Upper lobe of left lung (tissue), 6 donors: ENCODE results near the gene AKNA. TPM values are rescaled to one million over a fixed set of nuclear protein-coding genes. Genes with fewer than 3 reads are reported as not detected.

Experiments
- ATAC-seq, 2 donors: fragments of 200-7000 bp; cut with Tn5 transposase; one replicate each; pipeline ENCODE4 v1.9.1; 2022; ENCODE audit warnings: mild to moderate bottlenecking in 2 of 2, moderate library complexity in 2 of 2; ENCODE audit not compliant: low FRiP score in 2 of 2
- DNase-seq, 2 donors: peaks; one replicate each; pipeline ENCODE4 v3.0.0-alpha.2; 2019 to 2020
- H3K27ac ChIP-seq, 4 donors: fragments of 200-600 bp; sonication (generic); one replicate each; pipeline ENCODE4 v1.5.1; 2016 to 2019
- H3K27me3 ChIP-seq, 4 donors: fragments of 200-600 bp; sonication (generic); one replicate each; pipeline ENCODE4 v1.5.1; 2017 to 2019
- H3K36me3 ChIP-seq, 4 donors: fragments of 200-600 bp; sonication (generic); one replicate each; pipeline ENCODE4 v1.5.1; 2016 to 2019
- H3K4me1 ChIP-seq, 4 donors: fragments of 200-600 bp; sonication (generic); one replicate each; pipeline ENCODE4 v1.5.1; 2018 to 2019
- H3K4me3 ChIP-seq, 4 donors: fragments of 200-600 bp; sonication (generic); one replicate each; pipeline ENCODE4 v1.5.1; 2017 to 2019; ENCODE audit warnings: mild to moderate bottlenecking in 2 of 4, moderate library complexity in 1 of 4
- H3K9me3 ChIP-seq, 4 donors: fragments of 200-600 bp; sonication (generic); one replicate each; pipeline ENCODE4 v1.5.1; 2018 to 2019
- EP300 ChIP-seq, 4 donors: sonication (generic); formaldehyde crosslinking; IDR thresholded peaks; one replicate each; pipeline ENCODE4 v1.5.1; 2017; ENCODE audit warnings: antibody characterized with exemption in 4 of 4, control low read depth in 2 of 4
- POLR2A ChIP-seq, 4 donors: fragments of 450-650 bp; IDR thresholded peaks; one replicate each; pipeline ENCODE4 v1.5.1; 2016 to 2017; ENCODE audit warnings: antibody characterized with exemption in 4 of 4, mild to moderate bottlenecking in 2 of 4
- POLR2AphosphoS5 ChIP-seq, 2 donors: sonication (generic); formaldehyde crosslinking; IDR thresholded peaks; one replicate each; pipeline ENCODE4 v1.5.1; 2017; ENCODE audit warnings: antibody characterized with exemption in 2 of 2
- WGBS, 2 donors: methylation state at CpG; one replicate each; pipeline ENCODE4 v1.1.5; 2017 to 2018; 5-methylcytosine and 5-hydroxymethylcytosine counted together
- total RNA-seq, 6 donors: library from RNA; depleted of rRNA in 4 of 6; stranded (reverse); fragments of >200 nt in 4 of 6; gene quantifications; one replicate each; pipeline versions ENCODE4 v1.1.0 to v1.2.1, GENCODE V29; 2016 to 2021
- TF ChIP-seq, protein P1 (sequence below), 6 experiments: fragments of 450-650 bp in 4 of 6; fragments of 200-600 bp in 2 of 6; sonication (generic) in 2 of 6; IDR thresholded peaks; one replicate each; pipeline ENCODE4 v1.5.1; 2016 to 2019; ENCODE audit warnings: antibody characterized with exemption in 6 of 6
- donor health status: DM: no; HTN: no; CAD: no; lungs with moderate emphysema.
- donor health status: DM: no; HTN: yes; CAD: no; lungs with severe emphysema.

Gene AKNA
- total RNA-seq, 6 donors from 2014 or later = 38.3 to 152 (median 61.5) TPM

DNA sequence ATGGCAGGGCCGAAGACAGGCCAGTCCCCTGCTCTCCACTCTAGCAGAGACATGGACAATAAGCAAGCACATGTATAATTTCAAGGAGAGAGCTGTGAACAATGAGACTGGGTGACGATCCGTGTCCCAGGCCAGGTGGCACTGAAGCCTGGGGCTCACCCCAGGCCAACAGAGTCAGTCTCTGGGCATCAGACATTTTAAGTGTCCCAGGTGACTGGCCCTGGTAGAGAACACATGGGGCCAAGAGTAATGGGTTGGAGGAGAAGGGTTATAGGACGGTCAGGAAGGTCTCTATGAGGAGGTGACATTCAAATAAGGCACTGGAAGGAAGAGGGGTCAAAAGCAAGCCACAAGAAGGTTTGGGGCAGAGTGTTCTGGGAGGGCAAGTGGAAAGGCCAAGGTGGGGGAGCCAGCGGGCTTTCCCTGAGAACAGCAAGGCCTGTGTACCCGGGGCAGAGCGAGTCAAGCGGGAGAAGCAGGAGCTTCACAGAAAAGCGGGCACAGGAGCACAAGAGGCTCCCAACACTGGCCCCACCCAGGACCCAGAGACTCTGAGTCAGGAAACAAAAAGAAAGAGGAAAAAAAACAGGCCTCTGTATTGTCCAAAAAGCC is 1.1 kb upstream of the AKNA start:
- H3K9me3 ChIP-seq = no peaks in the 10 kb centered on the region
- peak overlapping the region in 1 of 4 donors; percentile 71 for H3K4me3 ChIP-seq
- no peaks in the 10 kb centered on the region for H3K27me3 ChIP-seq
- no peaks in the 10 kb centered on the region for H3K36me3 ChIP-seq
- TF ChIP-seq EP300 (IDR thresholded peaks at IDR 0.05) (no peak), POLR2AphosphoS5 (IDR thresholded peaks at IDR 0.05) (no peak), POLR2A (IDR thresholded peaks at IDR 0.05) (no peak)
- TF ChIP-seq, protein P1, sequence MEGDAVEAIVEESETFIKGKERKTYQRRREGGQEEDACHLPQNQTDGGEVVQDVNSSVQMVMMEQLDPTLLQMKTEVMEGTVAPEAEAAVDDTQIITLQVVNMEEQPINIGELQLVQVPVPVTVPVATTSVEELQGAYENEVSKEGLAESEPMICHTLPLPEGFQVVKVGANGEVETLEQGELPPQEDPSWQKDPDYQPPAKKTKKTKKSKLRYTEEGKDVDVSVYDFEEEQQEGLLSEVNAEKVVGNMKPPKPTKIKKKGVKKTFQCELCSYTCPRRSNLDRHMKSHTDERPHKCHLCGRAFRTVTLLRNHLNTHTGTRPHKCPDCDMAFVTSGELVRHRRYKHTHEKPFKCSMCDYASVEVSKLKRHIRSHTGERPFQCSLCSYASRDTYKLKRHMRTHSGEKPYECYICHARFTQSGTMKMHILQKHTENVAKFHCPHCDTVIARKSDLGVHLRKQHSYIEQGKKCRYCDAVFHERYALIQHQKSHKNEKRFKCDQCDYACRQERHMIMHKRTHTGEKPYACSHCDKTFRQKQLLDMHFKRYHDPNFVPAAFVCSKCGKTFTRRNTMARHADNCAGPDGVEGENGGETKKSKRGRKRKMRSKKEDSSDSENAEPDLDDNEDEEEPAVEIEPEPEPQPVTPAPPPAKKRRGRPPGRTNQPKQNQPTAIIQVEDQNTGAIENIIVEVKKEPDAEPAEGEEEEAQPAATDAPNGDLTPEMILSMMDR (IDR thresholded peaks at IDR 0.05) = no peak
- H3K4me1 ChIP-seq = peaks cover 60 to 94% (median 71%) of the 10 kb centered on the region in 4 donors
- peak overlapping the region; percentile 87 to 95 (median 92) for H3K27ac ChIP-seq
- WGBS, 2 donors = 69 to 86% methylated on average over 8 of the region's 9 CpGs
- DNase-seq = no peak
- no peak for ATAC-seq

DNA sequence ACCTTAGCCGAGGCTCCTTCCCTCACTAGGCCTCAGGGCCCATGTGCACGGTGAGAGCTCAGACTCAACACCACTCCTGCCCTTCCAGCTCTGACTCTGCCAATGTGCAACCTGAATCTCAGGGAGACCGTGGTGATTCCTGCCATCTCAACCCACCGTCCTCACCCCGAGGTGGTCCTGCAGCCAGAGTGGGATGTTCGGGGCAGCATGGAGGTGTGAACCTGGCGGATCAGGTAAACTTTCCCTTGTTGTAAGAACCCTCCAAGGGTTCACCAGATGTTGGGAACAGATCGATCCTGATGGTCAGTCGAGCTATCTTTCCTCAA is 538 bp upstream of the AKNA start:
- 58 to 80% methylated on average over 6 to 9 of the region's 9 CpGs for WGBS, 2 donors
- peak overlapping the region in 3 of 4 donors; percentile 49 to 71 (median 64) for H3K4me3 ChIP-seq
- no peaks in the 10 kb centered on the region for H3K36me3 ChIP-seq
- H3K27me3 ChIP-seq = no peaks in the 10 kb centered on the region
- H3K4me1 ChIP-seq = peaks cover 60 to 95% (median 73%) of the 10 kb centered on the region in 4 donors
- peak overlapping the region; percentile 87 to 95 (median 92) for H3K27ac ChIP-seq
- ATAC-seq (peak in 1 of 2 donors; percentile 0), DNase-seq (no peak)
- H3K9me3 ChIP-seq = no peaks in the 10 kb centered on the region
- TF ChIP-seq POLR2AphosphoS5 (IDR thresholded peaks at IDR 0.05) (no peak), POLR2A (IDR thresholded peaks at IDR 0.05) (no peak), EP300 (IDR thresholded peaks at IDR 0.05) (no peak)
- TF ChIP-seq, protein P1 (IDR thresholded peaks at IDR 0.05) = no peak

DNA sequence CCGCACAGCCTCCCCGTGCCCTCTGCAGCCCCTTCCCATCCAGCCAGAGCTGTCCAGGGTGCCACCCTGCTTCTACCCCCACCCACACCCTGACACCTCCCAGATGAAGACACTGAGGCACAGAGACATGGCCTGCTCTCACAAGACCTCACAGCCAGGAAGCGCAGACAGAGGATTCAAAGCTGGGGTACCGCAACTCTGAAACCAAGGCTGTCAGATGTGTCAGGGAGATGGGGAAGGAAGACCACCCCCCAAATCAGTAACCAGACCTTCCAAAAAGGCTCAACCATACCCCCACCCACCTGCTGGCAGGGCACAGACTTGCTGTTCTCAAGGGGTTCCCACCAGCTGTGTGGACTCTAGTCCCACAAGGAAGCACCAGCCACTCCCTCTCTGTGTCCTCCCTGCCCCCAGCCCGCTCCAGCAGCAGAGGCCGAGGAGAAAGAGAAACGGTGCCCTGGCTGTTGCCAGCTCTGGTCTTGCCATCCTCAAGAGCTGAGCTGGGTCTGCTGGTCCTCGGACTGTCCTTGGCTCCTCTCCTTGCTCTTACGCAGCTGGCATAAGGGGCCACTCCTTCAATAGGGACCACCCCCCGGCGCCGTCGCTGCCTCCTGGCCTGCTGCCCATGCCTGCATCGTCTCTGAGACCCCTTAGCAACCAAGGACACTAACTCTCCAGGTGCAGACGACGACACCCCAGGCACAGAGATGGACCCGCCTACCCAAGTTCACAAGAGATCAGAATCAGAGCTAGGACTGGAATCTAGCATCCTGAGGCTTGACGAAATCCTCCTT is 699 bp downstream of the AKNA start:
- Histone ChIP-seq H3K4me1 (peaks cover 61 to 95% (median 75%) of the 10 kb centered on the region in 4 donors), H3K27ac (peak overlapping the region; percentile 87 to 95 (median 92)), H3K27me3 (no peaks in the 10 kb centered on the region), H3K9me3 (no peaks in the 10 kb centered on the region), H3K4me3 (peak overlapping the region; percentile 49 to 71 (median 62)), H3K36me3 (no peaks in the 10 kb centered on the region)
- TF ChIP-seq, protein P1 (IDR thresholded peaks at IDR 0.05) = peak in 1 of 6 experiments; percentile 12
- TF ChIP-seq EP300 (IDR thresholded peaks at IDR 0.05) = no peak
- peak in 1 of 4 donors; percentile 14 for TF ChIP-seq POLR2A (IDR thresholded peaks at IDR 0.05)
- no peak for TF ChIP-seq POLR2AphosphoS5 (IDR thresholded peaks at IDR 0.05)
- WGBS, 2 donors = 0 to 8% methylated on average over 4 to 18 of the region's 18 CpGs
- peak; percentile 72 to 86 for DNase-seq
- ATAC-seq = peak; percentile 16 to 31

- Histone ChIP-seq H3K9me3 (no peaks in the 10 kb centered on the region), H3K27ac (peak overlapping the region; percentile 87 to 95 (median 92)), H3K4me1 (peaks cover 63 to 94% (median 77%) of the 10 kb centered on the region in 4 donors), H3K27me3 (no peaks in the 10 kb centered on the region), H3K4me3 (peak overlapping the region in 3 of 4 donors; percentile 49 to 71 (median 64)), H3K36me3 (no peaks in the 10 kb centered on the region)
- WGBS, 2 donors = 33 to 38% methylated on average over 7 to 10 of the region's 10 CpGs
- DNase-seq (no peak), ATAC-seq (no peak)
- TF ChIP-seq POLR2A (IDR thresholded peaks at IDR 0.05) (no peak), POLR2AphosphoS5 (IDR thresholded peaks at IDR 0.05) (no peak), EP300 (IDR thresholded peaks at IDR 0.05) (no peak)
- TF ChIP-seq, protein P1 (IDR thresholded peaks at IDR 0.05) = no peak
These were observed 1.4 kb downstream of the AKNA start for GRCh38 chr9:114386361-114386885.
